ENCODE measurements around the gene CRELD2. TPM values are rescaled to one million over a fixed set of nuclear protein-coding genes. Genes with fewer than 3 reads are reported as not detected.
"Not testable (repeated sequence)": the region's sequence is repeated elsewhere in the genome, so short reads cannot be mapped to it uniquely, and the experiment has no call there.

Gene CRELD2
- total RNA-seq, 1 donor from 2014 or later = 67.8 TPM

- no peak for DNase-seq (ENCODE audit: extremely low read depth, low read depth, low spot score)
Observed at GRCh38 chr22:49943405-49943765, 25.0 kb downstream of the CRELD2 start.

DNA sequence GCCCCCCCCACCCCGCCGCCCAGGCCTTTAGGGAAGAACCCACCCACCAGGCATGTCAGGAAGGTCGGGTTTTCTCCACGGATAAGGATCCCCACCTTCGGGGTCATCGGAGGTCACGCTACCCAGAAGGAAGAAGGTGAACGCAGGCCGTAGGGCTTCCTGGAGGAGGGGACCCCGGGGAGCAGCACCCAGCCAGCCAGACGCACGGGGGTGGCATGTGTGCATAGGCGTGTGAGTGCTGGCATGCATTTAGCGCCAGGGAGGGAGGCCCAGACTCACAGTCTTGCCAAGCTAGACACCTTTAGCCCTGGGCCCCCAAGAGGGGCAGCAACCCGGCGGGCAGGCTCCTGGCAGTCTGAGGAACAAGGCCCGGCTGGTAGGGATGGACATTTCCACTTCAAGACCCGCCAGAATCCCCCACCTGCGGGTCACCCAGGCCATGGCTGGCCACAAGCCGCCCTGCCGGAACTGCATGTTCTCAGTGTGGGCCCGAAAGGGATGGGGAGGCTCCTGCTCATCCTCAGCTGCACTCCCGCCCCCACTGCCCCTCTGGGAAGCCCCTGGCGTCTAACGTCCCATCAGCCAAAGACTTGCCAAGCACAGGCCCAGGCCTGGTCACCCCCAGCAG, 25.5 kb downstream of the CRELD2 start:
- DNase-seq (ENCODE audit: extremely low read depth, low read depth, low spot score) = no peak

DNA sequence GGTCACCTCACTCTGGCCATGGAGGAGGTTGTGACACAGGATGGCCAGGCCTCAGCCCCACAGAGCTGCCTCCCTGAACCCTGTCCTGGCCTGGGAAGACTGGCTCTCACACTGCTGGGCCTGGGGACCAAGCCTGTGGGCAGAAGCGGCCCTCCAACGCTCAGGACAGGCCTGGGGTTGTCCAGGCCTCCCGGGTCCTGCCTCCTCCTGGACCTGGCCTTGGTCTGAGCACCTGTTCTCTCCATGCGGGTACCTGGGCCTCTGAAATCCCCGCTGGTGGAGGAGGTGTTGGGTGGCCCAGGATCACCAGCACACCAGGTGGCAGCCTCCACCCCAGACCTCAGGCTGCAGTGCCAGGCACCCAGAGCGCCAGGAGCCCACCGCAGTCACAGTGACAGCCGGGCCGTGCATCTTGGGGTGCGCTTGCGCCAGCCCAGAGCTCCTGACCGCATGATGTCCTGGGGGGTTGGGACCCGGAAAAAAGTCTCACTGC, 26.0 kb downstream of the CRELD2 start:
- no peak for DNase-seq (ENCODE audit: extremely low read depth, low read depth, low spot score)

GRCh38 chr22:49945042-49945794, 26.8 kb downstream of the CRELD2 start:
- DNase-seq (ENCODE audit: extremely low read depth, low read depth, low spot score) = not testable (repeated sequence)

- no peak for DNase-seq (ENCODE audit: extremely low read depth, low read depth, low spot score)
Observed at GRCh38 chr22:49946612-49947295, 28.3 kb downstream of the CRELD2 start.

GRCh38 chr22:49947296-49947622, 28.8 kb downstream of the CRELD2 start:
- DNase-seq (ENCODE audit: extremely low read depth, low read depth, low spot score) = no peak

DNA sequence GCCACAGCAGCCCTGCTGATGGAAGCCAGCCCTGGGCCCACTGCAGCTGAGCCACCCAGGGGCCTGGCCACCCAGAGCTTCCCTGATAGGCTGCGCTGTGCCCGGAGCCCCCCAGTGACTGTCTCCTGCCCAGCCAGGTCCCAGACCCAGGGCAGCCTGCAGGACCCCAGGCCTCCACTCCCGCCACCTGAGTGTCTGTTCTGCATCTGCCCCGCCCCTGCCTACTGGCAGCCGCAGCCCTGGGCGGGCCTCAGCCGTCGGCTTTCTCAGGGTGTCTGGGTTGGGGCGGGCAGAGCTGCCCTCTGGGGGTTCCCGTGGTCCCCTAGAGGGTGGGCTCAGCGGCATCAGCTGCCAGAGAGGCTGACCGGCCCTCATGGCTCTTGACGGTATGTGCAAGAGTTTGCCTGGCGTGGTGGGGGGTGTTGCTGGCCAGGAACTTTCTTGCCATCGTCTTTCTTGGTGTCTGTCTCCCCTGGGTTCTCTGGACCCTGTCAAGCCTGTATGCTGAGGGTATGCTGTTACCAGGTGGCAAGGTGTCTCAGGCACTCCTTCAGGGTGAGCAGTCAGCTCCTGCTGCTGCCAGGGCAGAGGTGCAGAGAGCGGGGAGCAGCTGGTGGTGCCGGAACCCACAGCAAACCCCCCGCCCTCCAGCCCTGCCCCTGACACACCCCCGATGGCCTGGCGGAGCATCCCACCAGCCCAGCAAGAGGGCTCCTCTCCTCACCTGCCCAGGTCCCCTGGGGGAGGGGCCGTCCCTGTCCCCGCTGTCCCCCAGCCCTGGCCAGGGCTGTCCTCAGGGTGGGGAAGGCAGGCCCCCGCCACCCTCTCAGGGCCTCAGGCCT, 29.9 kb downstream of the CRELD2 start:
- no peak for DNase-seq (ENCODE audit: extremely low read depth, low read depth, low spot score)

GRCh38 chr22:49948958-49949913, 30.8 kb downstream of the CRELD2 start:
- DNase-seq (ENCODE audit: extremely low read depth, low read depth, low spot score) = no peak

DNA sequence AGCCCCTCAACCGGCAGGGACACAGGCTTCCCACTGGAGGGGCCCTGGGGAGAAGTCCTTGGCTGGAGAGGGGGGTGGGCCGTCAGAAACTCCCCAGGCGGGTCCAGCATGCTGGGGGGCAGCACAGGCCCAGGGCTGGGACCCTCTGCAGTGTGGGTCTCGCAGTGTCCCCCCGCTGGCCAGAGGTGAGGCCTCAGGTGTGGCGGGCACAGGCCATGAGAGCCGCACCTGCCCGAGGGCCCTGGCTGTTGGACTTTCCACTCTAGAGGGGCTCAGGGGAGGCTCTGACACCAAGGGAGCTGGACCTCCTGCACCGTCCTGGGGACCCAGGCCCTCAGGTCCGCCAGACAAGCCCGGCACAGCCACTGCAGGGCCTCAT, 31.5 kb downstream of the CRELD2 start:
- DNase-seq (ENCODE audit: extremely low read depth, low read depth, low spot score) = no peak

DNA sequence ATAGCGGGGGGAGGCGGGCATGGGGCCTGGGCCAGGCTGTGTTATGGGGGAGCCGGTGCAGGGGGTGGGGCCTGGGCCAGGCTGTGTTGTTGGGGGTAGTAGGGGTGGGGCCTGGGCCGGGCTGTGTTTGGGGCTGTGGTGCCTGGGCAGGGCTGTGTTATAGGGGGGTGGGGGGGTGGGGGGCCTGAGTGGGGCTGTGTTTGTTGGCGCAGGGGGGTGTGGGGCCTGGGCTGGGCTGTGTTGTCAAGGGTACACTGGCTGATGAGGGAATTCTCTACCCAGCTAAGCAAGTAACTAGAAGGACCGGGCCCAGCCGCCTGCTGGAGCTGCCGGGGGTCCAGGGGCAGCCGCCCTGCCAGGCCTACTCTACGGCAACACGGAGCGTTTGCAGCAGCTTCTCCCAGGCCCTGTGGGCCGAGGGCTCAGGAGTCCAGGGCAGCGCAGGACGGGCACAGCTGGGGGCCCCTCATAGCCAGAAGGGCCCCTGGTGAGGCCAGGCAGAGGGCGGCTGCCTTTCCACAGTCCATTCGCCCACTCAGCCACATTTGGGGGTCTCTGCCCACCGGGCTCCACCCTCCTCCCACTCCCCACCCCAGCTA, 32.1 kb downstream of the CRELD2 start:
- DNase-seq (ENCODE audit: extremely low read depth, low read depth, low spot score) = no peak

- no peak for DNase-seq (ENCODE audit: extremely low read depth, low read depth, low spot score)
Observed at GRCh38 chr22:49951000-49951677, 32.7 kb downstream of the CRELD2 start.

DNA sequence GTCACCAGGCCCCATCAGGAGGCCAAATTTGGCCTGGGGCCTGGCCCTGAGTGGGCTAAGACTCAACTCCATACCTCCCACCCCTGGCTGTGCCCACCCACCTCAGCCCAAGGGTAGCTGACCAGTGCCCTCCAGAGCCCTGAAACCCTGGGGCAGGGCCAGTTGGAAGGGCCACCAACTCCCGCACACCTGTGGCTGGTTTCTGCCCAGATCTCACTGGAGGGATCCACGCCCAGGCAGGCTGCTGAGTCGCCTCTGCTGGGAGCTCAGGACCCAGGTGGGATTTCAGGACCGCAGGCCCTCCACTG, 33.2 kb downstream of the CRELD2 start:
- DNase-seq (ENCODE audit: extremely low read depth, low read depth, low spot score) = no peak

GRCh38 chr22:49951986-49952896, 33.8 kb downstream of the CRELD2 start:
- DNase-seq (ENCODE audit: extremely low read depth, low read depth, low spot score) = no peak

- no peak for DNase-seq (ENCODE audit: extremely low read depth, low read depth, low spot score)
Observed at GRCh38 chr22:49953027-49953679, 34.7 kb downstream of the CRELD2 start.

GRCh38 chr22:49953680-49954344, 35.4 kb downstream of the CRELD2 start:
- no peak for DNase-seq (ENCODE audit: extremely low read depth, low read depth, low spot score)

GRCh38 chr22:49954354-49954753, 35.9 kb downstream of the CRELD2 start:
- no peak for DNase-seq (ENCODE audit: extremely low read depth, low read depth, low spot score)

DNA sequence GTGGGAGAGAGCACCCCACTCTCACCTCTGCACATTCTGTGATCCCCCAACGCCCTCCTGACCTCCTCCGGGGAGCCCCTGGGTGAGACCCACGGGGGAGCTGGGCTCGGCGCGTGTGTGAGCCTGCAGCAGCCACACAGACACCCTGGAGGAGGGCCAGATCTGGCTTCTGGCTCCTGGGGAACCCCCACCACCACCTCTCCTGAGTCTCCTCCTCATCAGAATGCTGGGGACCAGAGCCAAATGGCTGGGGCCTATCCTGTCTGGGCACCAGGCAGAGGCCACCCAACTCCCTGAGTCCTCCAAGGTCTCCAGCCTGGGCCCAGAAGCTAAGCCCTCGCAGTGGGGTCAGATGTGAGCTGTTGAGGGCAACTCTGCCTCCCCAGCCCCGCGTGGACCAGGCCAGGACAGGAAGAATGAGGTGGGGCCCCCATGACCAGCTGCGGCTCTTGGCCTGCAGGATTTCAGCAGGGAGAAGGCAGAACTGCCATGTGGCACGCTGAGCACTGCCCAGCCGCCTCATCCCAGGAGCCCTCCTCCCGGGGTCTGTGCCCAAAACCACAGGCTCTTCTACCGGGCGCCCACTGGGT, 36.7 kb downstream of the CRELD2 start:
- no peak for DNase-seq (ENCODE audit: extremely low read depth, low read depth, low spot score)

All from glomerular endothelial cell (primary cell).